NCI-H345 treated with DMSO at 0.1 percent for 48 hours (cell line): ENCODE measurements around the gene SLC24A3.
"Not testable (repeated sequence)": the region's sequence is repeated elsewhere in the genome, so short reads cannot be mapped to it uniquely, and the experiment has no call there.

Experiments
- DNase-seq: peaks from one replicate; lab custom pipeline; 2025; ENCODE audit not compliant: unreplicated experiment; lab: John Stamatoyannopoulos, UW

Gene SLC24A3

DNA sequence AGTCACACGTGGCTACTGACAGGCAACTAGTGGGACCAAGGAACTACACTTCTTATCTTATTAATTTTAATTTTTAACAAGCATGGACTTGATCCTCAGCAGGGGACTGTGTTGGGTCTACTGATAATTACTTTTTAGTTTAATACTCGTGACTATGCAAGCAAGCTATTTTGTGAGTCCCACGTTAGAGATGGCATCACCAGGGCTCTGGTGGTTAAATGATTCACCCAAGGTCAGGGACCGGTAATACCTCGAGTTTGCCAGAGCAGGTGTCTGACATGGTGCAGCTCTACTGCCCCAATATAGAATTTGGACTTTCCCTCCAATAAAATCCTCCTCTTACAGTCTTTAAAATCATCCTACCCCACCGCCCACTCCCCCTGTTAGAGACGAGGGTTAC lies 447.0 kb downstream of the SLC24A3 start:
- DNase-seq, result no peak

DNA sequence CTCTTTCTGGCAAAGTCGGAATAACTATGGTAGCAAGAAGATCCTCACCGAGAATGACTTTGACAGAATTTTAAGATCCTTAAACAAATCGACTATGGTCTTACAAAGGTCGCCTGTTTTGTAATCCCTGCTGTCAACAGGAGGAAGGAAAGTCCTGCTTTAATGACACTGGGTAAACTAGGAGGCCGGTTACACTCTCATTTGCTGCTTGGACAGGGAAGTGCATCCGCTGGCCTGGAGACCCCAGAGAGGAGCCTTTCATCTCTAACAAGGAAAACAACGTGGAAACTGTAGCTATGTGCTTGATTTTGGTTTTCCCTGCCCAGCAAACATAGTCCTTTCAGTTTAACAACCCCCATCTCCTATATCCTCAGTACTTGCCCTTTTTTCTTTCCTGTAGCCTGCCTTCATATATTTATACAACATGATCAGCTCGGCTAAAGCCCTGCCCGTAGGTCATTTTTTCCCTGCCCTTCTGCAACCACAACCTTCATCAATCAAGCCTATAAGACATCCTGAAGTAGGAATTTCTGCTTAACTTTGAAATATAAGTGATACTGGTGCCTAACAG lies 448.5 kb downstream of the SLC24A3 start:
- no peak for DNase-seq

DNA sequence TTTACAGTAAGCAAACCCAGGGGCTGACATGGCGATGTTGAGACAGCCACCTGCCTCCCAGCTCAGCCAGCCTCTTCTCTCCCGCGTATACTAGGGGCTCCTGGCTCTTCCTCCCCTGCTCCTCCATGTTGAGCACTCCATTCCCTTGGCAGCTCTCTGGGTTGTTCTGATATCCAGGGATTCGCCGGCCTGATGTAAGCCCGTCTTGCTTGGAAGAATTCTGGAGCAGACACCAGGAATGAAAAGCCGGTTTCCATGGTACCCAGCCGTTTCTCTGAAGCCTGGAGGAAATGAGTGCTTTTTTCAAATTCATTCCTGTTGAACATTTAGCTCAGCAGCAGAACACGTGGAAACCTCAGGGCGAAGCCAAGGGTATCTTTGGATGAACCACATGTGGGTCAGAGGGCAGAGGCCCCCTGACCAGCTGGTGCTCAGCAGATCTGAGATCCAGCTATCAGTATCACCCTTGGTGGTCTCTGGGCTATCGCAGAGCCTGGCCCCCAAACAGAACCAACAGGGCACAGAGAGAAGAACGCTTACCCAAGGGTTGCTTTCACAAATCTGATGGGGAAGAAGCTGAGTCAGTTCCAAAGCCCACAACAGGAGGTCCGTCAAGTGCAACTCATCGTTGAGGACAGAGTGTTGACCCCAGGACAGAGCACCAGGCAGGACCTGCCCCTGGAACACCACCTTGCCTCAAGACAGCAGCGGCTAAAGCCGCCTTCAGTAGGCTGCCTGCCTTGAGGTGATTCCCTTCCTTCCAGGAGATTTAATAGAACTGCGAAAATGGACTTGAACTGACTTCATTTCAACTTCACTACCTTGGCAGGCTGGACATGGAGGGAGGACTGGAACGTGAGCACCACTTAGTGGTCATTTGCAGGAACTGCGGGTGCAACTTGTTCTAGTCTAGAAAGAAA lies 449.5 kb downstream of the SLC24A3 start:
- DNase-seq, result peak; percentile 60

DNA sequence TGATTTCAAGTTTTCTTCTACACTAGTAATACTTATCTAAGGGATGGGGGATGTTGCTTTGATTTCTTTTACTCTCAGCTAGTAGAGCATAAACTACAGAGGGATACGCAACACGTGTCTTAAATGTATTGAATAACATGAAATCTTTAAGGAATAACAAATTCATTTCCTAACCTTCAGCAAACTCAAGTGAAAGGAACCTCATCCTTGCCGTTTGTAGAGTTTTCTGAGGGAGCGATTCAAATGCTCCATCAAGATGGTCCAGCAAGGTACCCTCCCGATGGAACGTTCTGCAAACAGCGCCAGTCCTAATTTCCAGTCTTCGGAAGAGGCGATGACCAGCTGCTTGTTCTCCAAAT lies 450.2 kb downstream of the SLC24A3 start:
- no peak for DNase-seq

DNA sequence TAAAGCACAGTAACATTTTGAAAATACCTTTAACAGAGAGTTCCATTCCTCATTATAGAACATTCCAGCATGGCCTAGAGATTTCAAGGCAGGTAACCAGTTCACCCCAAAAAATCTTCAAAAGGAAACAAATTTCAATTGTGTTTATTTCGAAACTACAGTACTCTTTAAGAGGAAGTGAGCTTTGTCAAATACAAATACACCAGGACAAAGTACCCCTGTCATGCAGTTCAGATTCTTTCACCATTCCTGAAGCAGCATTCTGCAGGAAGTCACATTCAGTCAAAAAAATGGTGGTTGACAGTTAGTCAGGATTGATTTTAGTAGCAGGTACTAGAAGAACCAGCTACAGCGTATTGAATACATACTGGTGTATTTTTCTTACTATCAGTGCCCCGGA lies 456.0 kb downstream of the SLC24A3 start:
- no peak for DNase-seq

DNA sequence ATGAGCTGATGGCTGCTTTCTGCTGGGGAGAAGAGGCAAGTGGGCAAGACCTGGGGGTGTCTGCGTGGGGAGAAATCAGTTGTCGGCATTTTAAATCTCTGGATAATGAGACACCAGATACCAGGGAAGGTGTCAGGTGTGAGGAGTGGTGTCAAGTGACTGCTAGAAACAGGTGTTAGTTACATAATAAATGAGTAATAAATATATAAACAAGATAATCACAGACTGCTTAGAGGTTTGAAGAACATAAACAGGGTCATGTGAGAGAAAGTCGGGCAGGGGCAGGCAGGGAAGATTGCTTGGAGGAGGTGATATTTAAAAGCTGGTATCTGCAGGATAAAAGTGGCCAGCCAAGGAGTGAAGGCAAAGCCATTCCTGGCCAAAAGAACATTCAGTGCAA lies 458.4 kb downstream of the SLC24A3 start:
- DNase-seq, result no peak

DNA sequence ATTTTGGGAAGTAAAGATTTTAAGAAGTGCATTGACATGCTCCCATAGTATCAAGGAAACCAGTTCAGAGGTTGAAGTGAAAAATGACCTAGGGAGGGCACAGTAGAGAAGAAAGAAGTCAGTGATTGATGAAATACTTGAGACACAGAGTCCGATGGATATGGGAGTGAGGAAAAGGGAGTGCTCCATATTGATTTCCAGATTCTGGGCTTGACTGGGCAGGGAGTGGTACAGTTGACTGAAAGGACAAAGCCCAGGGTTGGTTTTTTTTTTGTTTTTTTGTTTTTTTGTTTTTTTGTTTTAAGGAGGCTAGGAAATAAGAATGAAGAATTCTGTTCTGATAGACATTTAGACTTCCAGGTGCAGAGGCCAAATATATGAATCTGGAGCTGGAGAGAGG lies 458.9 kb downstream of the SLC24A3 start:
- DNase-seq, result no peak

DNA sequence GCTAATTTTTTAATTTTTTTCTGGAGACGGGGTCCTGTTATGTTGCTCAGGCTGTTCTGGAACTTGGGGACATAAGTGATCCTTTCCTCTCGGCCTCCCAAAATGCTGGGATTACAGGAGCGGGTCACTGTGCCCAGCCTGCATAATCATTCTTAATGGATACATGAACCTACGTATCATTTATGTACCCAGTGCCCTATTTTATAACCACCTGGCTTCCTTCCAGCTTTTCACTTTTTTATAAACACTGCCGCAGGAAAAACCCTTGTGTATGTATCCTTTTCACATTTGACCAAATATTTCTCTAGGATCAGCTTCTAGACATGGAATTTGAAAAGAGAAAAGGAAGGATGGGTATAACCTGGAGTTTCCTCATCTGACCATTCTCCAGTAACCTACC lies 460.1 kb downstream of the SLC24A3 start:
- no peak for DNase-seq

DNA sequence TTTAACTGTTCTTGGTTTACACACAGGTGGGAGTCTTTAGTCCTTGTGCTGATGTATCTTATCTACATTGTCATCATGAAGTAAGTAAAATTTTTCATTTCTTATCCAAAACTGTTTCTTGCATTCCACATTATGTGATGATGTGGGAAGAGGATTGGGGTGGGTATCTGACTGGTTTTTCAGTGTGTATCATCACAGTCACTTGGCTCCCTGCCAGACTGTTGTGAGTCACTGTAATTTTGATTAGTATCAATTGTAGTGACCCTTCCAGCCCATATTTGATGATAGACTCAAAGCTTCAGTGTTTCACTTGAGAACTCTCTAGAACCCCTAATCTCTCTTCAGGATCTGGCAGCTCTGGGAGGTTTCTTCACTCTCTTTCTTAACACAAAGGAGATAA lies 461.1 kb downstream of the SLC24A3 start:
- no peak for DNase-seq

DNA sequence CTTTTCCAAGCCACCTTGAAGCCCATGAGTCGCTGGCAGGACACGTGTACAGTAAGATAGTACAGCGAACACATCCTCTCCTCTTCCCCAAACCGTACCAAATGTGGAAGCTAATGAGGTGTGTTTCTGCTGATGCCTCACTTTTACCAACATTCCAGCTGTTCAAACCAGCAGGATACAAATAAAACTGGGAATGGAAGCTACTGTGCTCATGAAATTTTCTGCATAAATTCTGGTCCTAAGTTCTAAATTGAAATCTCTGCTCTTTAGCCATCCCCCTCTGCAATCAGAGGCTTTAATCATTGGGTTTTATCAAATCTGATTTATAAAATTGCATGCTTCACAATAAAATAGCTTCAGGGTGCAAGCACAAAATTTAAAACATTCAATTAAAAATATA lies 463.8 kb downstream of the SLC24A3 start:
- no peak for DNase-seq

DNA sequence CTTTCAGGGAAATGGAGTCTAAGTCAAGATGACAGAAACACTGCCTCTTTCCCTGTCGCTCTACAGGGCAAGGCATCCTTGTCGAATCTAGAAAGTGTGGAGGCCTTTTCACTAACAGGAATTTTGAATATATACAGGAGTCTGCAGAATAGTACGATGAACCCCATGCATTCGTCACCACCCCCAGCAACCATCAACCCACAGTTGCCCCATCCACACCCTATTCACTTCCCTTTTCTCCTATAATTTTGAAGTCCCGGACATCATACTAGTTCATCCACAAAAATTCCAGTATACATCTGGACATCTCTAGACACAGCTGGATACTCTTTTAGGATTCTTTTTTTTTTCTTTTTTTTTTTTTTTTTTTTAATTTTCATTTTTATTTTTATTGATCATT lies 464.9 kb downstream of the SLC24A3 start:
- no peak for DNase-seq

DNA sequence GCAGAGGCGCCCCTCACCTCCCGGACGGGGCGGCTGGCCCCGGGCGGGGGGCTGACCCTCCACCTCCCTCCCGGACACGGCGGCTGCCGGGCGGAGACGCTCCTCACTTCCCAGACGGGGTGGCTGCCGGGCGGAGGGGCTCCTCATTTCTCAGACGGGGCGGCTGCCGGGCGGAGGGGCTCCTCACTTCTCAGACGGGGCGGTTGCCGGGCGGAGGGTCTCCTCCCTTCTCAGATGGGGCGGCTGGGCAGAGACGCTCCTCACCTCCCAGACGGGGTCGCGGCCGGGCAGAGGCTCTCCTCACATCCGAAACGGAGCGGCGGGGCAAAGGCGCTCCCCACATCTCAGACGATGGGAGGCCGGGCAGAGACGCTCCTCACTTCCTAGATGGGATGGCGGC lies 466.1 kb downstream of the SLC24A3 start:
- DNase-seq, result not testable (repeated sequence)

DNA sequence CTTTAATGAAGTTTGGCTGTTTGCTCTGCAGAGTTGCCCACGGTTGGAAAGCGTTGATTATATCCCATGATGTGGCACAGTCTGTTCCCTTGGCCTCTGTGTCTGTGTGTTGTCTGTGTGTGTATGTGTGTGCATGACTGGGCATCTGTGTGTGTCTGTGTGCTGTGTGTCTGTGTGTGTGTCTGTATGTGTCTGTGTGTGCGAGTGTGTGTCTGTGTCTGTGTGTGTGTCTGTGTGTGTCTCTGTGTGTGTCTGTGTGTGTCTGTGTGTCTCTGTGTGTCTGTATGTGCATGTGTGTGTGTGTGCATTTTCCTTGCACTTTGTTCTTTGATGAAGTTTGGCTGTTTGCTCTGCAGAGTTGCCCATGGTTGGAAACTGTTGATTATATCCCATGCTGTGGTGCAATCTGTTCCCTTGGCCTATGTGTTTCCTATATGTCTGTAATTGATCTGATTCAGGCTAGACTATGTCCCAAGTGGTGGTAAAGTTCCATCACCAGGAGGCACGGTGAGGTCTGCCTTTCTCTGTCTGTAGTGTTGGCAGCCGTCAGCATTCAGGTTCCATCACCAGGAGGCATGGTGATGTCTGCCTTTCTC lies 467.6 kb downstream of the SLC24A3 start:
- no peak for DNase-seq

DNA sequence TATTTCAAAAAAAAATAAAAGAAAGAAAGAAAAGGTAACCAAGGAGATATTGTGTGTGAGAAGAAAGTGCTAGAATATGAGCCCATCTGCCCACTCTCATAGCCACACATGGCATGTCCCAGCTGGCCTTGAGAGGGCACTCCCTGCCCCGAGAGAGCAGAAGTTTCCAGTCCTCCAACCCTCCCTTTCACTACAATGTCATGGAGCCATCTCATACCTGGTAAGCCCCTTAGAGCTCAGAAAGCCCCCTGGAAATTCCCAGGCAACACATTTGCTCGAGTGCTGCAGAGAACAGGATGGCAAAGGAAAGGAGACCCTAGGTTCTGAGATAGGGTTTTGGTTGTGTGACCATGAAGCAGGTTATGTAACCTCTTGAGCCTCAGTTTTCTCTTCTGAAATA lies 469.8 kb downstream of the SLC24A3 start:
- DNase-seq, result no peak

DNA sequence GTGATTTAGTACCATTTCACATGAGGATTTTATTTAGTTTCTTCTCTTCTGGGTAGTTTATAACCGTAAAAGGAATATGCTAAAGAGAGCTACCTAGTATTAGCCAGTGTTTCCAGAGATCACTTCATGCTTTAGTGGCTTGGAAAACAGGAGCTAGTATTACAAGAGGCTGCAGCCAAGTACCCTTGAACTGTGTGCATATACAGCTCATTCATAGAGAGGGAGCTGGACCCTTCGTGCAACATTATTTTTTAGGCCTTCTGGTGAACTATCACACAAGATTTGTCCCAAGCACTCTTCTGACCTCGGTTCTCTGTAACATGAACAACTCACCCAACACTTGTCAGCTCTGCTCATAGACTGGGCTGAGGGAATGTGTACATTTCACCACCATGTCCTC lies 470.7 kb downstream of the SLC24A3 start:
- DNase-seq, result no peak

DNA sequence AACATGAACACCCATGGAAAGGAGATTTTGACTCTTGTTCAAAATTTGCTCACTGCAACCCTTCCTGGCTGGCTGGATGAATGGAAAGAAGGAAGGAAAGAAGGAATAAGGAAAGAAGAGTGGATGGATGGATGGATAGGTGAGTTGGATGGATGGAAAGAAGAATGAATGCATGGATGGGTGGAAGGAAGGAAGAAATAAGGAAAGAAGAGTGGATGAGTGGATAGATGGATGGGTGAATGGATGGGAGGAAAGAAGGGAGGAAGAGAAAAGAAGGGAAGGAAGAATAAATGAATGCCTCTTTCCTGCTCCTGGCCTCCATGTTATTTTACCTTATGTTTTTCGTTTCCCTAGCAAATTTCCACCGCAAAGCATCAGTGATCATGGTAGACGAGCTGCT lies 471.4 kb downstream of the SLC24A3 start:
- no peak for DNase-seq

DNA sequence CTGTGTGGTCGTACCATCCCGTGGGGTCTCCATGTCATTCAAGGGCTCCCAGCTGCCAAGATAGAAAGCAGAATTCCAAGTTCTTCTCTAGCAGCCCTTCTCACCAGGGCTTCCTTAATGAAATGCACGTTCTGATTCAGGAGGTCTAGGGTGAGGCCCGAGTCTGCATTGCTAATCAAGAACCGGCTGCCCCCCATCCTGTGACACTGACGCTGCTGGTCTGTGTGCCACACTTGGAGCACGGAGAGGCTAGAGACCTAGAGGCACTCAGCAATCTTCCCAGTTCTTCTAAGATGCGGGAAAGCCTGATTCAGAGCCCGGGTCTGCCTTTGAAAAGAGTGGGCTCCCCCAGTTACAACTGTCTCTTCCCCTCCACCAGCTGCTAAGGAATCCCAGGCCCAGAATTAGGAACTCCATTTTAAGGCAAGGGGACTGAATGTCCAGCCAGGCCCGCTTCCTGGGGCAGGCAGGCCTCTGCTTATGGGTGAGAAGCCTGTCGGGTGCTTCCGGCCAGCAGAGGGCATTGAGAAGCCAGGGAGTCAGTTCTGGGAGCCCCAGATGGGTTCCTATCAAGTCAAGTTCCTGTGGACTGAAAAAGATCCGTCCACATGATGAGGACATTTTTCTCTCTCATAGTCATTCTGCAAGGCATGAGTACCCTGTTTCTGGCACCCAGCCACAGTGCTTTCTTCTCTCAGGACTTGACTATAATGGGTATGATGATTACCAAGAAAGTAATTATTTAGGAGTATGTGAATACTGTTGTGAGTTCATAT lies 475.8 kb downstream of the SLC24A3 start:
- no peak for DNase-seq

DNA sequence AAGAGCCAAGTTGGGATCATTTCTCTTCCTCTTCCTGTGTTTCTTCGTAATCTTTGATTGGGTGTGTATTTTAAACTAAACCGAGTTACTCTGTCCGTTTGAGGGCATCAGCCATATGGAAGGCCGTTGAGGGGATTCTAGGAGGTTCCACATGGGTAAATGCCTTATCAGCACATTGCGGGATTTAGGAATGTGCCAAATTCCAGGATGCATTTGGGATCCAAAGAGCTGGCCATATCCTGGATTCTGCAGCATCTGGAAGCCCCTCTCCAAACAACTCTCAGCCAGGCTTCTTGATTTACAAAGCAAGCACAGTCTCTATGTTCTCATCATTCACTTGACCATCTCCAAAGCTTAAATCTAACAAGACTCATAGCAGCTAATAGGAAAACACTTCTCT lies 478.0 kb downstream of the SLC24A3 start:
- DNase-seq, result no peak

DNA sequence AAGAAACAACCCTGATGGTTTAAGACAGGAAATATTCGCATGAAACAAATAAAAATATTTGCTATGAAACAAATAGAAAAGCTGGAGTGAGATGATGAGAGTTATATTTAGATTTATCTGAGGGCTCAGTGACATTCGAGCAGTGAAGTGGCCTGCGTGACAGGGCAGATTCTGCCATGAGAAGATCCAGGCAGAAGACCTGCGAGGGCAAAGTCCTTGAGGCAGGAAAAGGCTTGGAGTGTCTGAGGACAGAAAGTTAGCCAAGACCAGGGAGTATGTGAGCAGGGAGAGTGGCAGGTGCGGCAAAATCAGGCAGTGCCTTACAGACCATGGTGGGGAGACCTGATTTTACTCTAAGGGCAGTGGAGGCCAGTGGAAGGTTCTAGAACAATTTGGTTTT lies 478.7 kb downstream of the SLC24A3 start:
- DNase-seq, result no peak

DNA sequence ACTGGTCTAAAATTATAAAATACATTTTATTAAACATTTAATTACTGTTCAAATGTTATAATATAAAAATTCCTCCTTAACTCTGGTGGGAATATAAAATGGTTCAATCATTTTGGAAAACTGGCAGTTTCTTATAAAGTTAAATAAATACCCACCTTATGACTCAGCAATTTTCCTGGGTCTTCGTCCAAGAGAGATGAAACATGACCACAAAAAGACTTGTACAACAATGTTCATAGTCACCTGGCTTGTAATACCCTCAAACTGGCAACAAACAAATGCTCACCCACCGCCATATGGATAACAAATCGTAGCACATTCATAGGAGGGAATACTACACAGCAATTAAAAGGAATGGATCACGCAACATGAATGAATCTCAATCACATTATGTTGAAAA lies 479.7 kb downstream of the SLC24A3 start:
- DNase-seq, result no peak

DNA sequence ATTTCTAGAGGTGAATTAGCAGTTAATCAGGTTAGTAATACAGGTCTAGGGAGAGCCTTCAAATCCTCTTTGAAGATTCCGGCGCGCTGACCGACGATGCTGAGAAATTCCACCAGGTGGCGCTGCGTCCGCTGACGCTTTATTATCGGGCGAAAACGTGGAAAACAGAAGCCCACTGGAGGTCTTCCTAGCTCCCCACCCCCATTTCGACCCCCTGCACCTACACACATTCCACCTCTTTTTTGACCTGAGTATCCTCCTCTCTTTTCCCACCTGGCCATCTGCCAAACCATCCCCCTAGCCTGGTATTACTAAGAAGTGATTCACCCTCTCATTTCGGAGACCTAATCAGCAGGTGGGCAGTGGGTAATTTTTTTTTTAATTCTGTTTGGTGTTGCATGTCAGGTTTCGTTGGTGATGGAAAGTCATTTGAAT lies 480.3 kb downstream of the SLC24A3 start:
- DNase-seq, result peak; percentile 48

DNA sequence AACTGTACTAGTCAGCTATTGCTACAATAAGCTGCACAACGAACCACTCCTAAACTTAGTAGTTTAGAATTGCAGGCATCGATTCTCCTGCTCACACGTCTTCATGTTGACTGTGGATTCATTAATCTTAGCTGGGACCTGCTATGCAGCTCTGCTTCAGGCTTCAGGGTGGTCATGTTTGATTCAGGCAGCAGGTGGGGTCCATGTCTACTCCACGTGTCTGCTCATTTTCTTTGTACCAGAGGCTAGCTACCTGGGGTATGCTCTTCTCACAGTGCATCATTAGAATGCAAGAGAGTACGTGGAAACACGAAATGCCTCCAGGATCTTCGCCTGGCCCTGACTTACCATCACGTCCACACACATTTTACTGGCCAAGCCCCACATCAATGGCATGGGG lies 481.1 kb downstream of the SLC24A3 start:
- DNase-seq, result no peak
